OCI-LY3 (cell line): ENCODE data around the gene TEAD1.

Experiments
- CTCF ChIP-seq: fragments of 200-600, 300-600 bp; sonication (generic); IDR thresholded peaks from 2 replicates; pipeline ENCODE4 v1.5.1; 2014; ENCODE audit warnings: antibody characterized with exemption, low read length, low read depth
- EZH2phosphoT487 ChIP-seq: fragments of 200-600 bp; shearing (Covaris generic); IDR thresholded peaks from 2 replicates; pipeline ENCODE4 v1.6.1; 2018; ENCODE audit warnings: antibody characterized with exemption, mixed run types, low read depth

GRCh38 chr11:12680246-12680939, 6.2 kb downstream of the TEAD1 start:
- no peak for TF ChIP-seq CTCF
- no peak for TF ChIP-seq EZH2phosphoT487
